Panc1 (cell line): Measurements from ENCODE around the gene DOCK3. TPM values are rescaled to one million over a fixed set of nuclear protein-coding genes. Genes with fewer than 3 reads are reported as not detected.

Experiments
- ATAC-seq: fragments of 200-7000 bp; cut with Tn5 transposase; 2 replicates; pipeline ENCODE4 v1.9.1; 2020; ENCODE audit warnings: mild to moderate bottlenecking, moderate library complexity
- BruUV-seq: library from RNA; stranded (reverse); fragments of 400-500 nt; replicated peaks from 2 replicates; lab custom pipeline; 2021; lab: Mats Ljungman, UMichigan
- CTCF ChIA-PET: fragments of 300-600 bp; sonication (Branson Sonifier 250); formaldehyde crosslinking; loops from one replicate; lab custom pipeline; 2022; ENCODE audit warnings: antibody characterized with exemption; lab: Charles Lee
- POLR2A ChIA-PET: fragments of 300-600 bp; sonication (Branson Sonifier 250); formaldehyde crosslinking; loops from one replicate; lab custom pipeline; 2022; ENCODE audit warnings: antibody characterized with exemption; lab: Charles Lee
- DNase-seq: peaks from one replicate; pipeline ENCODE4 v3.0.0-alpha.2; 2010; ENCODE audit warnings: low read depth, low spot score
- H3K27ac ChIP-seq: 2 replicates; pipeline ENCODE4 v1.5.1; 2011; ENCODE audit warnings: mild to moderate bottlenecking, low read length, inconsistent platforms
- H3K27me3 ChIP-seq: fragments of 200-500 bp; sonication (Bioruptor generic); 2 replicates; pipeline ENCODE4 v1.6.0; 2014; ENCODE audit warnings: low read length, inconsistent platforms; ENCODE audit not compliant: control insufficient read depth, insufficient read depth
- H3K36me3 ChIP-seq: fragments of 200-500 bp; sonication (Bioruptor generic); 2 replicates; pipeline ENCODE4 v1.5.1; 2014; ENCODE audit warnings: inconsistent platforms, mild to moderate bottlenecking, low read length, moderate library complexity; ENCODE audit not compliant: control insufficient read depth, insufficient read depth
- H3K4me1 ChIP-seq: 2 replicates; pipeline ENCODE4 v1.5.1; 2011; ENCODE audit warnings: inconsistent platforms, mild to moderate bottlenecking, low read length, moderate library complexity; ENCODE audit not compliant: control insufficient read depth, insufficient read depth
- H3K4me3 ChIP-seq, 2 experiments: 2 replicates each; pipeline ENCODE4 v1.5.1; 2011 to 2012; ENCODE audit warnings: low read depth in 2 of 2, low read length in 2 of 2, mild to moderate bottlenecking in 2 of 2, inconsistent platforms in 1 of 2, moderate library complexity in 1 of 2
- H3K9me3 ChIP-seq: fragments of 200-500 bp; sonication (Bioruptor generic); 2 replicates; pipeline ENCODE4 v1.5.1; 2014; ENCODE audit warnings: low read depth, mild to moderate bottlenecking, inconsistent platforms, low read length, moderate library complexity; ENCODE audit not compliant: control insufficient read depth, insufficient read depth
- CTCF ChIP-seq: fragments of 450-650 bp; IDR thresholded peaks from 2 replicates; pipeline ENCODE4 v1.5.1; 2017; ENCODE audit warnings: mild to moderate bottlenecking
- POLR2AphosphoS5 ChIP-seq: IDR thresholded peaks from 2 replicates; pipeline ENCODE4 v1.6.1; 2012; ENCODE audit warnings: mild to moderate bottlenecking, low read depth, low read length, moderate library complexity
- REST ChIP-seq, 2 experiments: IDR thresholded peaks; 2 replicates each; pipeline ENCODE4 v1.6.1; 2011 to 2012; ENCODE audit warnings: low read depth in 2 of 2, control low read depth in 1 of 2, low read length in 1 of 2, mild to moderate bottlenecking in 1 of 2, moderate library complexity in 1 of 2; ENCODE audit not compliant: insufficient read depth in 1 of 2
- SIN3A ChIP-seq: IDR thresholded peaks from 2 replicates; pipeline ENCODE4 v1.6.1; 2012; ENCODE audit warnings: low read depth, mild to moderate bottlenecking, low read length, moderate library complexity, borderline replicate concordance; ENCODE audit not compliant: insufficient read depth
- TCF7L2 ChIP-seq: IDR thresholded peaks from 2 replicates; pipeline ENCODE4 v1.6.1; 2011; ENCODE audit warnings: mild to moderate bottlenecking, low read depth, low read length, inconsistent platforms
- in situ Hi-C: cut with HindIII; loops from 2 replicates; pipeline ENCODE4 v1.10.0; 2016; ENCODE audit warnings: low sequenced_read_pairs, low pct_unique_long_range_greater_than_20kb
- intact Hi-C: fragments of 100-400 bp; cut with micrococcal nuclease; formaldehyde crosslinking; loops from one replicate; pipeline ENCODE4 v1.10.0; 2022; ENCODE audit not compliant: unreplicated experiment
- total RNA-seq: library from RNA; stranded (reverse); gene quantifications from one replicate; pipeline ENCODE4 v1.2.1, GENCODE V29; 2021; ENCODE audit not compliant: unreplicated experiment

DOCK3 gene
- total RNA-seq, 1 experiment from 2014 or later = 0.21 TPM

GRCh38 chr3:50633230-50633790 is 41.4 kb upstream of the DOCK3 start:
- DNase-seq (no peak), ATAC-seq (no peak)
- TF ChIP-seq TCF7L2 (no peak), SIN3A (no peak), REST (IDR thresholded peaks at IDR 0.05; ENCODE audit: insufficient read depth in 1 of 2, low read depth in 2 of 2, low read length in 1 of 2) (no peak), POLR2AphosphoS5 (no peak), CTCF (no peak)
- Histone ChIP-seq H3K27ac (no peak overlapping the region), H3K36me3 (no peaks in the 10 kb centered on the region), H3K4me3 (no peak overlapping the region), H3K27me3 (no peaks in the 10 kb centered on the region), H3K4me1 (no peaks in the 10 kb centered on the region), H3K9me3 (no peaks in the 10 kb centered on the region)
- intact Hi-C loops = no loop called here
- ChIA-PET CTCF (no interaction called here), POLR2A (no interaction called here)
- no TSS peak for BruUV-seq
- in situ Hi-C loops = no loop called here

DNA sequence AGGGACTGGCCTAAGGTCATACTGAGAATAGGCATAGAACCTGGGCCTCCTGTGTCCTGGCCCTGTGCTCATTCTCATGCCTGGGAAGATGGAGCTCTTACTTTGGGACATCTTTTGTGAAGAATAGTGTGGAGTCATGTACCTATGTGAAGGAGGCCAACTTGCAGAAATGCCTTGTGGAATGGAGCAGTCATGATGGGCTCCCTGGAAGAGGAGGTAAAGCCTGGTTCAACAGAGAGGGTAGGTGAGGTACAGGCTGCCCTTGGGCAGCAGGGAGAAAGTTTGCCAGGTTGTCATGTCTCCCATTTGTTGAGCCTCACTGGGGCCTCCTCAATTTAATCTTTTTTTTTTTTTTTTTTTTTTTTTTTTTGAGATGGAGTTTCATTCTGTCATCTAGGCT is 39.7 kb upstream of the DOCK3 start:
- in situ Hi-C loops (no loop called here), intact Hi-C loops (no loop called here)
- Histone ChIP-seq H3K9me3 (no peaks in the 10 kb centered on the region), H3K4me3 (no peak overlapping the region), H3K36me3 (no peaks in the 10 kb centered on the region), H3K27ac (no peak overlapping the region), H3K27me3 (no peaks in the 10 kb centered on the region), H3K4me1 (no peaks in the 10 kb centered on the region)
- TF ChIP-seq REST (IDR thresholded peaks at IDR 0.05; ENCODE audit: insufficient read depth in 1 of 2, low read depth in 2 of 2, low read length in 1 of 2) = no peak
- no peak for TF ChIP-seq POLR2AphosphoS5
- TF ChIP-seq CTCF = no peak
- no peak for TF ChIP-seq TCF7L2
- TF ChIP-seq SIN3A = no peak
- POLR2A ChIA-PET = no interaction called here
- DNase-seq = no peak
- ATAC-seq = no peak
- CTCF ChIA-PET = interaction anchor here (0.6 kb wide), 1 partner anchor 118 kb away, joined by 4 read pairs; no protein-coding TSS in a partner anchor
- BruUV-seq = no TSS peak
